NCI-H128 (cell line): ENCODE results near the gene GPC5.

ENCODE experiments used
- DNase-seq: peaks from one replicate; lab custom pipeline; 2025; ENCODE audit not compliant: unreplicated experiment; lab: John Stamatoyannopoulos, UW

GPC5 gene

DNA sequence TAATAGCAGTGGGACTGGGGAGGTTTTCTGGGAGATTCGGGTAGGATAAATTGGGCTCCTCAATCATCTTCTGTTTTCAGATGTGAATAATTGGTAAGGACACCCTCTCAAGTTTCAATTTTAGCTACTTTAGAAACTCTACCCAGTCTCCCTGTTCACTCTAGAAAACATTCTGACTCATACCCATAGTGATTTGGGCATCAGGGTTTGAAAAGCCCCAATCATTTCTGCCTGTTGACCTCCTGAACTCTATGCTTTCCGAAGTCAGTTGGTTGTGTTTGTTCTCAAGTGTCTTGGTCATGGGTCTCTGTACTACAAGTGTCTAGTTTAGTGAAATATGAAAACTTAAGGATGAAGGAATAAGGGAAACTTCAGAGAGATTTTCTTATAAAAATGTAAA lies 916.8 kb downstream of the GPC5 start:
- DNase-seq, result no peak

DNA sequence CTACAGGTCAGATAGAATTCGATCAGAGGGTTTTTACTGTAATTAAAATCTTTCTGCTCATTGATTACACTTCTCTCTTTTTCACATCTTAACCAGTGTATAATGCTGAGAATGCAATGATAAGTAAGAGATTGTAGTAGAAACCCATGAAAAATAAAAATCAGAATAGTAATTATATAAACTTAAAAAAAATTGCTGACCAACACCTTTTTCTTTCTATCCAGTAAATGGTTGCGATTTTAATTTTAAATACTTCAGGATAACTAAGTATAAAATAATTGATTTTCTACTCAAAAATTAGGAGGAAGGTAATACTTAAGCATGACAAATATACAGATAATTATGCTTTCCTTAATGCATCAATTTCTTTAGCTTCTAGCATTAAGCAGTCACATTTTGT lies 917.6 kb downstream of the GPC5 start:
- DNase-seq, result no peak

DNA sequence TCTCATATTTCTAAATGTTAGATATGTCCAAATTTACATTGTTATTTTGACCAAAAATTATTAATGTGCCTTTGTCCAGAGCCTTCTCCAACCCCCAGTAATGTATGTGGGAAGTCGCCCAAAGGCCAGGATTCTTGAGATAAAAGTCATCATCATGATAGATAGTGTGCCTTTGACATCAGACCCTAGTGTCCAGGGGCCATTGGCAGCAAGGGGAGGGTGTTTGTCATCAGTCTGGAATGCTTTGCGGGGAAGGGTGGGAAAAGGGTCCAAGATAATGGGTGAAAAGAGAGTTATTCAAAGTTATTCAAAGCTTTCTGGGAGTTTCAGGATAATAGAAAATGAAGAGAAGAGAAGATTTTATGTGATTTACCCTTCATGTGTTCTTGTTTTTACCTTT lies 918.6 kb downstream of the GPC5 start:
- DNase-seq, result no peak

DNA sequence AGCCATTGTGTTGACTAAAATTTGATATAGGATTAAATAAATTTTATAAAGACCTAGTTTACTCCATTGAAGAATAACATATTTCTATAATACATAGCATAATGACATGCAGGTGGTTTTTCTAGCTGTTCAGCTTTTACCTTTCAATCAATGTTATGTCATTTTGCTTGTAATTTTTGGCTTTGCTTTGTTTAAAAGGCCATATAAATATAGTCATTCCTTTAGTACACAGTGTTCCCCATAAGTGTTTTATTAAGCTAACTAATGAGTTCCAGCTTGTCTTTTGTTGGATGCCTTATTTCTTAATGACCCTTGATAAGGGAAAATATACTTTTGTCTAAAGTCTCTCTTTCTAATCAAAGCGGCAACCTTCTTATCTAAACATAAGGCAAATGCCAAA lies 921.9 kb downstream of the GPC5 start:
- DNase-seq, result no peak

DNA sequence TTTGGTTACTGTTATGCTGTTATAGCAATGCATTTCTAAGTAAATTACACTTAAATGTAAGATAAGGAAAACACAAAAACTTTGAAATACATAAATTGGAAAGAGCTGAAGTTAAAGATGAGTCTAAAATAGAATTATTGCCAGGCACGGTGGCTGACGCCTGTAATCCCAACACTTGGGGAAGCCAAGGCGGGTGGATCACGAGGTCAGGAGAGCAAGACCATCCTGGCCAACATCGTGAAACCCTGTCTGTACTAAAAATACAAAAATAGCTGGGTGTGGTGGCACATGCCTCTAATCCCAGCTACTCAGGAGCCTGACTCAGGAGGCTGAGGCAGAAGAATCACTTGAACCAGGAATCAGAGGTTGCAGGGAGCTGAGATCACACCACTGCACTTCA lies 922.8 kb downstream of the GPC5 start:
- no peak for DNase-seq

DNA sequence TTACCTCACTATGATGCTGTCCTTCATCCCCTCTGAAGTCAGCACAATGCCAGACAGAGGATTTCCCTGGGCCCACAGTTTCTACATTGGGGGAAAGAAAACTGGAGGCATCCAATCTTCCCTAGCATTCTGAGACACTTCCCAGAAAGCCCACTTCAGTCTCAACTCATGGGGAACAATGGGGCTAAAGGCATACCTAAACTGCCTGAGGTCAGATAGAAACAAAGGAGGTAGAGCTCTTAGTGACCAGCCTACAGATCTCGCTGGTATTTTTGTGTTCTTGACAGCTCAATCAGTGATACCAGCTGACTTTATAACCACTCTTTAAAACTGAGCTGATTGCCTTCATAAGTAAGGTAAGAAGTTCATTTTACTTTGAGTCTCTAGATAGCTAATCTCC lies 947.2 kb downstream of the GPC5 start:
- DNase-seq, result no peak

DNA sequence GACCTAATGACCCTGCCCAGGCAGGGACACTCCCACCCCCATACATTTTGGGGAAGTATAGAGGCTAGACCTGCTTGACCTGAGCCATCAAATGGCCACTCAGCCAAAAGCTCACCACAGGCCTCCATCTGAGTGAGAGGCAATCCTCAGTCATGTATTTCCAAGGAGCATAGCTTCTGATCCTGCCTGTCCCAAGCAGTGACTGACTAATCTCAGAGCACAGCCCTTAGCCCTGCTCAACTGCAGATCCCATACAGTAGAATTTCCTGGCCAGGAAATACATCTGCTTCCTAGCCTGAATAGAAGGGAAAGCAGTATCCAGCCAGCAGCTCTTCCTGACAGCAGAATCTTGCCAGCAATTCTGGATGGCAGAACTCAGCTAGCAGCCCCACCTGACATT lies 947.6 kb downstream of the GPC5 start:
- no peak for DNase-seq

DNA sequence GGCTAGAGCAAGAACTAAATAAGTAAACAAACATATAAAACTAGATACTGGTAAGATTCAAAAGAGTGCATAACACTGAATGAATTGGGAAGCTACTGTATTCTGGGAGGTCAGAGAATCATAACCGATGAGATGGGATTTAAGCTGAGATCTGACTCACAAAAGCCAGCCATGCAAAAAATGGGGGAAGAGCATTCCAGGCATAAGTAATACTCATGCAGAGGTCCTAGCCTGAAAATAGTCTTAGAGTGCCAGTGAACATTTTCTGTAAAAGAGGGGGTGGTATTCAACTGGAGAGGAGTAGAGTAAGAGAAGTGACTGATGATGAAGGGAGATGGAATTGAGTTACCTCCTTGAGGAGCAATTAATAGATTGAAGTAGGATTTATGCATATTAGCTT lies 956.2 kb downstream of the GPC5 start:
- no peak for DNase-seq

DNA sequence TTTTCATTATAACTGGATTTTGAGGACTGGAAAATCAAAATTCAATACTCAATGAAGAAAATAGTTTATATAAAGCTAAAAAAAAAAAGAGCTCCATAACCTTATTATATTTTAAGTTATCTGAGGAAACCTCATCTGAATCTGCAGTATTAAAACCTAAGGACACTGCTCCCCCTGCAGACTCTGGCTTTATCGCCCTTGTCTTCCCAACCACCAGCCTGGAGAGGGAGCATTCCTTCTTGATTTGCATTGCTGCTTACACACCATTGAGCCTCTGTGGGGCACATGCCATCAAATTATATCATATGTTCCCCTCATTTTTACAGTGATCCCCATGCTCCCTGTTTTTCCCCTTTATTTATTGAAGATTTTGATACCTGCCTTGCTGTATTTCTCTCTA lies 956.8 kb downstream of the GPC5 start:
- no peak for DNase-seq

DNA sequence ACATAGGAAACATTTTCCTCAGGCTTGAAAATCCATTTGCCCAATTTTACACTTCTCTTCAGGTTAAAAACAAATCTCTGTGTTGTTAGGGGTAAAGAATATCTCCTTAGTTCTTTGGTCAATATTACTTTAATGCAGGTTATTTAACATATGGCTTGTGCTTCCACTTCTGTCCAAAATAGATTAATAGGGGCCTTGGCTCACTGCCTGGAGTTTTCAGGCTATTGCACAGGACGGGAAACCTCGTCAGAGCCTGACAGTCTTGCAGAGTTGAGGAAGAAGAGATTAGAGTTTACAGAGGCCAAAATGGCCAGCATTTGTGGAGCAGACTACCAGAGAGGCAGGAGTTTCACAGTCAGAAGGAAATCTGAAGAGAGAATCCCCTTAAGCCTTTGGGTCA lies 964.3 kb downstream of the GPC5 start:
- no peak for DNase-seq

DNA sequence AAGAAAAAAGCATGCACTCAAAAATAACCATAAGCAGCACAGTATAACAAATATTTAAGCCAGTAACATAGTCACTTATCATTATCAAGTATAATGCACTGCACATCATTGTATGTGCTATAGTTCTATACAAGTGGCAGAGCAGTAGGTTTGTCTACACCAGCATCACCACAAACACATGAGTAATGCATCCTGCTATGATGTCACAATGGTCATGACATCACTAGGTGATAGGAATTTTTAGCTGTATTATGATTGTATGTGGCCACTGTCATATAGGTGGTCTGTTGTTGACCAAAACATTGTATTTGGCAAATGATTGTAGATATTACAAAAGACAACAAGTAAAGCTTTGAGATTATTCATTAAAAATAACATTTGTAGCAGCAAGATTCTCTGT lies 967.5 kb downstream of the GPC5 start:
- DNase-seq, result no peak

DNA sequence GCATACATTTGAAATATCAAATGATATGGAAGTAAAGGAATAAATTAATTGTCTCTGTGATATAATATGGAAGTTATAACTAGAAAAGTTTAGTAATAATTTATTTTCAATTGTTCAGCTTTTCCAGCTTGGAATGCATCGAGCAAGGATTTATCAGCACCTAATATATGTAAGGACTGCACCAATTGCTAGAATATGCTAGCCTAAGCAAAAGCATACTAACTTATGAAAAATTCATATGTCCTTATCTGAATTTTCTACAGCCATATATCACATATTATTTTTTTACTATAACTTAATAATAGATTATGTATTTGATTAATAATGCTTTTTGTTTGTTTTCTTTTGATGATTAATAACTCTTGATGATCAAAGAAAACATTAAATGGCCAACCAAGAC lies 979.0 kb downstream of the GPC5 start:
- no peak for DNase-seq

DNA sequence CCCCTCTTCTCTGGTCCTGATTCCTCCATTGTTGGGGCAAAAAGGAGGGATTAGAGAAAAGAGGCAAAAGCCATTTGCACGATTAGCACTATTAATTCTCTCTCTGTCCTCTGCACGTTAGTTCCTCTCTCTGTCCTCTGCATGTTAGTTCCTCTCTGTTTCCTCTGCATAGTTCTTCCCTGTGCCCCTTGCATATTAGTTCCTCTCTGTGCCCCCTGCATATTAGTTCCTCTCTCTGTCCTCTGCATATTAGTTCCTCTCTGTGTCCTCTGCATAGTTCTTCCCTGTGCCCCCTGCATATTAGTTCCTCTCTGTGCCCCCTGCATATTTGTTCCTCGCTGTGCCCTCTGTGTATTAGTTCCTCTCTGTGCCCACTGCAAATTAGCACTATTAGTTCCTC lies 981.0 kb downstream of the GPC5 start:
- DNase-seq, result no peak

DNA sequence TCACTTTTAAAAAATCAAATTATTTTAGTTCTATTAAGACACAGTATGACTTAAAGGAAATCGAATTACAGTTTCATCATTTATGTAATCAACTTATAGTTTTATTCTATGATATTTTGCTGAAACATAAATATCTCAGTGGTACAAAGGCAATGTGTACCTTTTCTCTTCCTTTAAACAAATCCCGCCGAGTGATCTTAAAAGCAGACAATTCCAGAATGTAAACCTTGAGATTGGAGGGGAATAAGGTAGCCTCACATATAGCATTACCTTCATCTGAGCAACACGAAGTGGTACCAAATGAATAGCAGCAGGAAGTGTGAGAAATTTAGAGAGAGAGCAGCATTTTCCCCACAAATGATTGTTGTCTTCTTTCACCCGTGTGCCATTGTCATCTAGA lies 986.0 kb downstream of the GPC5 start:
- DNase-seq, result no peak

DNA sequence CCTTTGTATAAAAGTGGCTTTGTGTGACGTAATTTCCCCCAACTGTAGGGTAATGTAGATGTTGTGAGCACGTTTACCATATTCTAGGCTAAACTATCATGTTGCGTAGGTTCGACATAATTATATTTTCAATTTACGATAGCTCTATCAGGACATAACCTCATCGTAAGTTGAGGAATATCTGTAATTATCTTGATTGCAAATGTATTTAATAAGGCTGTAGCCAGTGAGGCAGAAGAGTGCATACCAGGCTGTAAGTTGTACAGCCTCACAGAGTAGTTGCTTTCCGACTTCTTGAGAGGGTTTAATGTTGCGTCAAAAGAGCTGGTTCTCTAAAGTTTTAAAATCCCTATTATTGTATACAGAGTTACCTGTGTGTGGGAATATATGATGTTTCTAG lies 988.8 kb downstream of the GPC5 start:
- DNase-seq, result no peak

DNA sequence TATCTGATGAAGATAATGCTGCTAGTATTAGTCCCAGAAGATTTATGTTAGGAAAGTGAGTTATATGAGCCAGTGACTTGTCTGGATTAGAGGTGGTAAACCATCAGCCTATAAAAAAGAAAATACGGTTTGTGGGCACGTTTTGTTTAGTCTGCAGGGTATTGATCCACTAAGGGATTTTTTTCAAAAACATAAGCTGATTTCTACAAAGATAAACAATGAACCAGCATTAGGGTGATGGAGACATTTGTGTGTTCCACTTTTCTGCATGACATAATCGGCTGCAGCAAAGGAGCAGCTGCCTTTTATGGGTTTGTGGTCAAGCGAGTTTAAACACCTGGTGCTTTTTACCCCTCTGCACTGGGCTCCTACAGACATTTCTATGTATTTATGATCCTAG lies 991.8 kb downstream of the GPC5 start:
- DNase-seq, result peak; percentile 71

DNA sequence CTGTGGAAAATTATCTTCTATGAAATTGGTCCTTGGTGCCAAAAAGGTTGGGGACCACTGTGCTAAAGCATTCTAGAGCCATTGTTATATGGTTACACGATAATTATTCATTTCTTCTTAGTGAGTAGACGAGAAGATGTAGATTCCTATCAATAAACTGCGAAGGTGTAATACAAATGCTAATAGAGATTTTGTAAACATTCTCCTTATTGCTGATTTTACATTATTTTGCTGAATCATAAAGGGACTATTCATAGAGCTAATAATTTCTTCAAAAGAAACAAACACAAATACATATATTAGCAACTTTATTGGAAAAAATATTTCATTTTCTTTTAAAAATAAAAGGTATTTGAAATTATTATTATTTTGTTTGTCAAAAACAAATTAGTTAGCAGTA lies 1005.2 kb downstream of the GPC5 start:
- no peak for DNase-seq

DNA sequence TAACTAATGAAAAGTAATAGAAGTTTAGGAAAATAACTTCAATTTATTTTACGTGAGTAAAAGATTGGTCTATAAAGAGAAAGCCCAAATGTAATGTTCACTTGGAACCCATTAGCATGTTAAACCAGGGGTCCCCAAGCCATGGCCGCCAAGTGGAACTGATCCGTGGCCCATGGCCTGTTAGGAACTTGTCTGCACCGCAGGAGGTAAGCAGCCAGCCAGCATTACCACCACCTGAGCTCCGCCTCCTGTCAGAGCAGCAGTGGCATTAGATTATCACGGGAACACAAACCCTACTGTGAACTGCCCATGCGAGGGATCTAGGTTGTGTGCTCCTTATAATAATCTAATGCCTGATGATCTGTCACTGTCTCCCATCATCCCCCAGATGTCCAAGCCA lies 1009.4 kb downstream of the GPC5 start:
- no peak for DNase-seq

DNA sequence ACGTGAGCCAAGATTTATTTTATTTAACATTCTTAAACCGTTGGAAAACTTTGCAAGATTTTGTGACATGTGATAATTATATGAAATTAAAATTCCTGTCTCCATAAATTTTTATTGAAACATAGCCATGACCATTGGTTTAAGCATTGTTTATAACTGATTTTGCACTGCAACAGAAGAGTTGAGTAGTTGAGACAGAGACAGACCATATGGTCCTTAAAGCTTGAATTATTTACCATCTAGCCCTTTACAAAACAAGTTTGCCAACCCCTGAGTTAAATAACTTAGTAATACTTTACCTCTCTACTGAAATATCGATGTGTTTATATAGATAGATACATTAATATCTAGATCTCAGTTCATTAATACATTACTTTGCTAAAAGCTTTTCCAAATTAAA lies 1014.1 kb downstream of the GPC5 start:
- DNase-seq, result no peak

DNA sequence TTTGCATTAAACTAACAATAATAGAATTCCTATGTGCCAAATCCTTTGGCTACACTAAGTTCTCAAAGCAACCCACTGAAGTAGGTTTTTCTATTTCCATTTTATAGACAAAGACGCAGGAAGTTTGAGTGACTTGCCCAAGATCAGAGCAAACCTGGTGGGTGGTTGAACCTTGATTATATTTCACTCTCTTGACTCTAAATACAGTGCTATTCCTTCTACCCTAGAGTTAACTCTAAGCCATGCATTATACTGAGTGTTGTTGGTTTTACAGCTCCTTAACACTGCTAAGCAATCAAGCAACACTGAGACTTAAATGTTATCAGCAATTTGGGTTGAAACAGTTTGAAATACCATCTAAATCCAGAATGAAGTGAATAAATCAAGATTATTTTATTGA lies 1014.6 kb downstream of the GPC5 start:
- no peak for DNase-seq

DNA sequence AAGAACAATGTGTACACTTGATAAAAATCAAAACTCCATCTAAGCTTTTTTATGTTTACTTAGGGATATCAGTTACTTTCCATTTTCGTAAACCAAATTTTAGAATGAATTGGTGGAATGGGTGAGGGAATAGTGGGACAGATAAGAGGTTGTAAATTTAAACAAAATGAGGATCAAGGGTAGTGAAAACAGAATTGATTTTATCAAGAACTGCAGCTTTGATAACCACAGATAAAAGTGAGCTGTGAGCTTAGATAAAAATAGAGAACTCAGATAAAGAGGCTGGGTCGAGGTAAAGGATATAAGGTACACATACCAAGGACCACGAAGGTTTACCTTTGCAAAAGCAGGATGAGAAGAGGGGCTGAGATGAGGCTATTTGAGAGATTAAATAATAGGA lies 1015.0 kb downstream of the GPC5 start:
- DNase-seq, result no peak

DNA sequence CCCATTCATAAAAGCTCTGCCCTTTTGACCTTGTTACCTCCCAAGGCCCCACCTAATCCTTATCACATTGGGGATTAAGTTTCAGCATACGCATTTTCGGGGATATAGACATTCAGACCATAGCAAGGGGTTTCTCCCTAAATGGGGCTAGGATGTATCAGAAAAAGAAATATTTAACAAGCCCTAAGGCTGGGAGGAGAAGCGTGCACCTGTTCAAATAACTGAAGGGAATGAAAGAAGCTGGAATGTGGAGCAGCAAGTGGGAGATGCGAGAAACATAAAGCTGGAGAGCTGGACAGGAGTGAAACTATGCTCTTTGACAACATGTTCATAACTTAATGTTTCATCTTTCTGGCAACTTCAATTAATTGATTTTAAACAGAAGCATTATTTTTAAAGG lies 1016.4 kb downstream of the GPC5 start:
- no peak for DNase-seq

DNA sequence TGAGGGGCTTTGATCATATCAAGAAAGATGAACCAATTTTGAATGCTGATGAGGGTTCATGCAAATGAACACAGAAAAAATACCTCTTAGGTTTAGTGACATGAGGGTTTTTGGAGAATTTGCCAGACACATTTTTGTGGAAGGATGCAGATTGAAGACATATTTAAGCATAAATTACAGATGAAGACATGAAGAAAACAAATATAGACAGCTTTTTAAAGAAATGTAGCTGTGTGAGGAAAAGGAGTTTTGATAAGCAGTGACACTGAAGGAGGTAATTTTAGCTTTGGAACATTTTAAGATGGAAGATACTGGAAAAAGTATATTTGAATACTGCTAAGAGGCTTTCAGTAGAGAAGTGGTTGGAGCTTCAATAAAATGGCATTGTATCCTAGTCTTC lies 1017.4 kb downstream of the GPC5 start:
- no peak for DNase-seq

DNA sequence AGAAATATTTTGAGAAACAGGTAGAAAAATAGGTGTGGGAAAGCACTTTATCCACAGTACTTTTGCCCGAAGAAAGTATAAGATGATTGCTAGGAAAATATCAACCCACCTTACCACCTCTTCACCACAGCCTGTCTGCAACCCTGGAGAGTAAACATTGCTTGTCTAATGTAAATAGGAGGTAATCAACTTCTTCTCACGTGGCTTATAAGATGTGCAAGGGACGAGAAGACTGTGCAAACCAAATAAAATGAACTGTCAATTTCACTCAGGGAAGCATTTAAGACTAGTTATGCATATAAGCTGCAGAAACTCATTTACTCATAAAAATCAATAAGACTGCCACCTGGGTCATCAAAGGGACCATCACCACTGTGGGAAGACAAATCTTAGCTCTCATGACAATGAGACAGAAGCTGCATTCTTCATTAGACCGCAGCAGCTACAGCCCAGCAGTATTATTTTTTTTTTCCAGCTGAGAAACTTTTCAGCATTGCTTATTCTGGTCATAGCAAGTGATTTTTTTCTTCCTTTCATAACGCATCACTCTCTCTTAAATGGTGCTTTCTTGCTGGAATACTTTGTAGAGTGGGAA lies 1020.5 kb downstream of the GPC5 start:
- DNase-seq, result no peak
